ENCODE data around the gene PDE6B.
"Not testable (repeated sequence)": the region's sequence is repeated elsewhere in the genome, so short reads cannot be mapped to it uniquely, and the experiment has no call there.

Gene PDE6B

GRCh38 chr4:704198-704891 lies 79.0 kb downstream of the PDE6B start:
- no peak for DNase-seq (ENCODE audit: low spot score)

- no peak for DNase-seq (ENCODE audit: low spot score)
Observed at GRCh38 chr4:704971-705277, 79.6 kb downstream of the PDE6B start.

- DNase-seq (ENCODE audit: low spot score): peak; percentile 95
Observed at GRCh38 chr4:705278-706082, 80.1 kb downstream of the PDE6B start, which contains the start of gene PCGF3. Gene PCGF3, plus strand, starts transcription at chr4:705832. Its CDS starts 27,849 bp downstream, at chr4:733681.

GRCh38 chr4:706083-706633 lies 80.8 kb downstream of the PDE6B start:
- DNase-seq (ENCODE audit: low spot score): not testable (repeated sequence)

- DNase-seq (ENCODE audit: low spot score): no peak
Observed at GRCh38 chr4:706834-707598, 81.6 kb downstream of the PDE6B start.

- no peak for DNase-seq (ENCODE audit: low spot score)
Observed at GRCh38 chr4:707929-708630, 82.7 kb downstream of the PDE6B start.

GRCh38 chr4:708631-708933 lies 83.2 kb downstream of the PDE6B start:
- DNase-seq (ENCODE audit: low spot score): no peak

GRCh38 chr4:709348-709747 lies 84.0 kb downstream of the PDE6B start:
- no peak for DNase-seq (ENCODE audit: low spot score)

- no peak for DNase-seq (ENCODE audit: low spot score)
Observed at GRCh38 chr4:710116-710515, 84.7 kb downstream of the PDE6B start.

- no peak for DNase-seq (ENCODE audit: low spot score)
Observed at GRCh38 chr4:710916-711315, 85.5 kb downstream of the PDE6B start.

GRCh38 chr4:712093-712492 lies 86.7 kb downstream of the PDE6B start:
- DNase-seq (ENCODE audit: low spot score): no peak

- no peak for DNase-seq (ENCODE audit: low spot score)
Observed at GRCh38 chr4:712916-713632, 87.7 kb downstream of the PDE6B start.

GRCh38 chr4:714087-714486 lies 88.7 kb downstream of the PDE6B start:
- DNase-seq (ENCODE audit: low spot score): no peak

GRCh38 chr4:717601-718320 lies 92.4 kb downstream of the PDE6B start:
- DNase-seq (ENCODE audit: low spot score): no peak

- DNase-seq (ENCODE audit: low spot score): no peak
Observed at GRCh38 chr4:718460-718859, 93.1 kb downstream of the PDE6B start.
